Gastrocnemius medialis (tissue), 4 donors: ENCODE results near the gene AK5.

ENCODE experiments used
- POLR2A ChIP-seq, 2 donors: fragments of 450-650 bp; IDR thresholded peaks; one replicate each; pipeline ENCODE4 v1.6.1; 2017; ENCODE audit warnings: antibody characterized with exemption in 2 of 2, mild to moderate bottlenecking in 2 of 2, moderate library complexity in 2 of 2
- TF ChIP-seq, protein P1 (sequence below), 5 experiments: fragments of 450-650 bp in 3 of 5; fragments of 200-600 bp in 2 of 5; sonication (generic) in 2 of 5; IDR thresholded peaks in 4 of 5; conservative IDR thresholded peaks in 1 of 5; 1 replicate in 4 of 5; 2 replicates in 1 of 5; pipeline ENCODE4 v1.5.1; 2016 to 2019; ENCODE audit warnings: antibody characterized with exemption in 5 of 5, mild to moderate bottlenecking in 3 of 5, moderate library complexity in 3 of 5

DNA sequence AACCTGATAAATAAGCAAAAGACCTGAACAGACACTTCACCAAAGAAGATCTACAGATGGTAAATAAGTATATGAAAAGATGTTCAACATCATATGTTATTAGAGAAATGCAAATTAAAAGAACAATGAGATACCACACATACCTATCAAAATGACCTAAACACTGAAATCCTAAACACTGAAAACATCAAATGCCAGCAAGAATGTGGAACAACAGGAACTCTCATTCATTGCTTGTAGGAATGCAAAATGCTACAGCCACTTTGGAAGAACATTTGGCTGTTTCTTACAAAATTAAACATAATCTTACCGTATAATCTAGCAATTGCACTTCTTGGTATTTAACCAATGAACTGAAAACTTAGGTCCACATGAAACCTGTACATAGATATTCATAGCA is 47.7 kb upstream of the AK5 start:
- TF ChIP-seq, protein P1, sequence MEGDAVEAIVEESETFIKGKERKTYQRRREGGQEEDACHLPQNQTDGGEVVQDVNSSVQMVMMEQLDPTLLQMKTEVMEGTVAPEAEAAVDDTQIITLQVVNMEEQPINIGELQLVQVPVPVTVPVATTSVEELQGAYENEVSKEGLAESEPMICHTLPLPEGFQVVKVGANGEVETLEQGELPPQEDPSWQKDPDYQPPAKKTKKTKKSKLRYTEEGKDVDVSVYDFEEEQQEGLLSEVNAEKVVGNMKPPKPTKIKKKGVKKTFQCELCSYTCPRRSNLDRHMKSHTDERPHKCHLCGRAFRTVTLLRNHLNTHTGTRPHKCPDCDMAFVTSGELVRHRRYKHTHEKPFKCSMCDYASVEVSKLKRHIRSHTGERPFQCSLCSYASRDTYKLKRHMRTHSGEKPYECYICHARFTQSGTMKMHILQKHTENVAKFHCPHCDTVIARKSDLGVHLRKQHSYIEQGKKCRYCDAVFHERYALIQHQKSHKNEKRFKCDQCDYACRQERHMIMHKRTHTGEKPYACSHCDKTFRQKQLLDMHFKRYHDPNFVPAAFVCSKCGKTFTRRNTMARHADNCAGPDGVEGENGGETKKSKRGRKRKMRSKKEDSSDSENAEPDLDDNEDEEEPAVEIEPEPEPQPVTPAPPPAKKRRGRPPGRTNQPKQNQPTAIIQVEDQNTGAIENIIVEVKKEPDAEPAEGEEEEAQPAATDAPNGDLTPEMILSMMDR (IDR thresholded peaks at IDR 0.05 in 4 of 5, conservative IDR thresholded peaks at IDR 0.05 in 1 of 5): no peak
- TF ChIP-seq POLR2A (IDR thresholded peaks at IDR 0.05): no peak
